NCI-H1105 treated with DMSO at 0.1 percent for 48 hours (cell line): ENCODE results near the gene AOPEP.
A peak's percentile ranks its signal among the peaks of the same experiment; 100 is the strongest.

Source experiments
- DNase-seq: peaks from one replicate; lab custom pipeline; 2025; lab: John Stamatoyannopoulos, UW

AOPEP gene

DNA sequence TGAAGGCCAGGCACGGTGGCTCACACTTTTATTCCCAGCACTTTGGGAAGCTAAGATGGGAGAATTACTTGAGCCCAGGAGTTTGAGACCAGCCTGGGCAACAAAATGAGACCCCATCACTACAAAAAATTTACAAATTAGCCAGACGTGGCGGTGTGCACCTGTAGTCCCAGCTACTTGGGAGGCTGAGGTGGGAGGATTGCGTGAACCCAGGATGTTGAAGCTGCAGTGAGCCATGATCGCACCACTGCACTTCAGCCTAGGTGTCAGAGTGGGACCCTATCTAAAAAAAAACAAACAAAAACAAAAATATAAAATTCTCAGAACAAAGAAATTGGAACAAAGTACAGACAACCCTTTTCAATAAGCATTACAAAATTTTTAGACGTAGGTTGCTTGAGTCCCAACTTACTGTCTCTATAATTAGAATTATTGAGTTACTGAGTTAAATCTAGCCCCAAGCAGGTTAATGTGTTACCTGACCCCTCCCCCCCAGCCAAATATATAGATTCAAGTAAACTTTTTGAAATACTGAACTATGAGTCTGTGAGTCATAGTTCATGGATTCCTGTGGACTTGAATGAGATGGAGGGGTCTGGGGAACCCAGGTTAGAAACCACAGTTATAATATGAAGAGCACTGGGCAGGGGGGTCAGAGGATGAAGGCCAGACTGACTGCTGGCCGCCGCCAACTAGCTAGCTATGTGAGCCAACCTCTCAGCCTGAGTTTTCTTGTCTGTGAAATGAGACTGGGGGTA is 173.1 kb downstream of the AOPEP start:
- DNase-seq: no peak

DNA sequence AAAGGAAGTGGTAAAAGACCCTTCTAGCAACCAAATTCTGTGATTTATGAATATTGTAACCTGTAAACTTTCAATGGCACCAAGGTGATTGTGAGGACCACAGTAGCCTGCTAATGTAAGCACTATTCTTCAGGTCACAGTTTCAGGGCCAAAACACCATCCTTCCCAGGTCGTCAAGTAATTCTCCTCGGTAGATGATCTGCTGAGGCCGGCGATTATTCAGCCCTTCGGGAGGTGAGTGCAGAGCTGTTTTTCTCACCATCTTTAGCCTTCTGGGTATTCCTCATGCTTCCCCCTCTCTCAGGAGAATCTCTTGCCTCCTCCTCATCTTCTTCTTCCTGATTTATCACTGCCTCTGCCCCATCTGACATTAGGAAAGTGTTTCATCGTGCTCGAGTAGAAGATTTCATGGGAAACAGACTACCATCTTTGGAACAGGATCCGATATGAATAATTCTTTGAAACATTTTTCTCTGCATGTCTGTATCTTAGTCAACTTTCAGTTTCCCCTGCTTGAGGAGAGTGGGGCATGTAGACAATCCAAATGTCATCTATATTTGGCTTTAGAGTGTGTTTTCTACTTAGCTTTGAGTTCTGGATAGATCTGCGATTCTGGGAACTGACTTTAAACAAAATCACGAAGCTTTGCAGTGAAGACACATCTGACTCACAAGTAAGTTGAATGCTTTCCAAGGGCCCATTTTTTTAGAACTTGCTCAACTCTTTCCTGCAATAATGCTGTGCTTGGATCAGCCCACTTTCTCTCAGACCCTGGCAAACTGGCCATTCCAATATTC is 173.9 kb downstream of the AOPEP start:
- no peak for DNase-seq

GRCh38 chr9:94901019-94901363 is 174.5 kb downstream of the AOPEP start:
- no peak for DNase-seq

DNA sequence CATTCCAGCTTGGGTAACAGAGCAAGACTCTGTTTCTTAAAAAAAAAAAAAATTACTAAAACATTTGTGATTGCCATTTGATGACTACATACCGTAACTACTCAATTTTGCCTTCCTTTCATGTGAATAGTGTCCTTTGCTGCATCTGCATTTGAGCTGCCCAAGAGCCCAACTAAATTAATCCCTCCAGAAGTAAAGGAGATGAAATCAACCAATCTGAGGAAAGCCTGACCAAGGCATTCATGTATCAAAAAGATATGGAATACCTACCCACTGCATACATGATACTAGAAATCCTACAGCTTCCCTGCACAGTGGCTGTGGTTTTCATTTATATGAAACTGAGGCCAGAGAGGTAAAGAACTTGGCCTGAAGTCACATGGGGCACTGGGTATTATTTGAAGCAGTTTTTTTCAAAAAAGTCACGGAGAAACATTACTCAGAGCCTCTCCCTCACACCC is 177.5 kb downstream of the AOPEP start:
- no peak for DNase-seq

- DNase-seq: no peak
These were observed 178.3 kb downstream of the AOPEP start for GRCh38 chr9:94904806-94905205.

DNA sequence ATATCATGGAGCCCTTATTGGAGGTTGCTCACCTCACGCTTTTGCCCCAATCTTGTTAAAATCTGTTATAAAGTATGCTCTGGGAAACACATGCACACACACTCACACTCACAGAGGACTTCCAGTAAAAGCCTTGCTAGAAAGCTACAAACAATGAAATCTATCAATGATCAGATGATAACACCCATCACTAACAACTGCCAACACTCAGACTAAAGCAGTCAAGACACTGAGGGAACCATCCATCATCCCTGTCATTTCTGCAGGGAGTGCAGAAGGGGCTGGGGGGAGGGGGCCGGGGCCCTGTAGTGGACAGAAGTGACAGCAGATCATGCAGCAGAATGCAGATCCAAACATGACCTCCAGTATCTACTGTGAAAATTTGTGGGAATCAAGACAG is 179.1 kb downstream of the AOPEP start:
- no peak for DNase-seq

GRCh38 chr9:94906181-94906580 is 179.7 kb downstream of the AOPEP start:
- DNase-seq: no peak

DNA sequence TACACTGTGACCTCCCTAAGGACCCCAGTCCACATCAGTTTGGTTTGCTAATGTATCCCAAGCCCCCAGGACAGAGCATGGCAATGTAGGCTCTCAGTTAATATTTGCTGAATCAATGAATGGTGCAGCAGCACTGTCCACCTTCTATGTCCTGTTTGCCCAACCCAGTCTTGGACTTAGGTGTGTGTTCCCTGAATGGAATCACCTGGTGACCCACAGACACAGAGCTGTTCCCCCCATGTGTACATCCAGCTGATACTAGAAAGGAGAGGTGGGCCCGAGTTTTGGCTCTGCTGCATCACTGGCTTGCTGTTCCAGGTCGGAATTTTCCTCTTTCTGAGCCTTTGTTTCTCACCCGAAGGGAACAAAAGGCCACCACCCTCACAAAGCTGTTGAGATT is 180.2 kb downstream of the AOPEP start:
- no peak for DNase-seq

DNA sequence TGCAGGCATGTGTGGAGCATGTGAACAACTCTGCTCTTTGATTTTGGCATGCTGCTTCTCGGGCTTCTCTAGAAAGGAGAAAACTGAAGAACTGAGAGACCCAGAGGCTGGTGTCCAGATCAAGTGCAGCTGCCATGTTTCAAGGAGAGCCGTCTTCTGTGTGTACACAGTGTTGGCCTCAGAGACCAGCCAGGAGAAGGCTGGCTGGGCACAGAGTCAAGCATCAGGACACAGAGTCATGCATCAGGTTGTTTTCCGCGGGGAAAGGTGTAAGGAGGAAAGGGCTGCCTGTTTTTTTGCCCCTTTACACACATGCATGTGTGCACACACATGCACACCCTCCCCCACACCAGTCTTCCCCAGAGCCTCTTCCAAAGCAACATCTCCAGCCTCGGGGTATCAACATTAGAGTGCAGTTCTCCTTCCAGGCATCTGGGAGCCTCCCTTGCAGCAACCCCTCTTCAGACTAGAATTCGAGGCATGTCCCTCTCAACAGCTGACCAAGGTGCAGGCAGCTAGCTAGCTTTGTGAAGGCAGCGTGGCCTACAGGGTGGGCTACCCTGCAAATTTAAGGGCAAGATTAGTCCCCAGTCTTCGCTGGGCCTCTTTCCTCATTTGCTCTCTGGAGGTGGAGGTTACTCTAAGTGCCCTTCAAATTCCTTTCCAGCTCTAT is 180.9 kb downstream of the AOPEP start:
- no peak for DNase-seq

DNA sequence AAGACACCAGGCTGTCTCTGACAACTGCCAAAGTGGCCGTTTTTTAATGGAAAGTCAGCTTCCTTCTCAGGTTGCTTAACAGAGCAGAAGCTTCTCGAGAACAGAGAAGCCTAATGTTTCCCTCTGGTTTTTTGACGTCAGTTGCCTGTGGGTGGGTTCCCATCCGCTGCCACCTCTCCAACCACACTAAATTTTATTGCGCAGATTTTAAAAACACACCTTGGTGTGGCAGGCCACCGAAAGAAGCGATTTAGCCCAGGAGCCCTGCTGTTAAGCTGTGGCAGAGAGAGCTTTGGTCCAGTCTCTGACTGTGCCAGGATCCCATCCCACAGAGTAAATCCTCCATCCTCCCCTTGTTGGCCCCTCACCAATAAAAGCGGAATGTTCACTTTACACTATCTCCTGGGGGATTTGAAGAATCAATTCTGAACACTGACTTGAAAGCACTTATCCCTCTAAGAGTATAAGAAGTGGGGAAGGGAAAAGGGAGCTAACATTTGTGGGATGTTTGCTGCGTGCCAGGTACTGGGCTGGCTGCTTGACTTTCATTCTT is 181.6 kb downstream of the AOPEP start:
- DNase-seq: no peak

GRCh38 chr9:94908583-94909249 is 182.2 kb downstream of the AOPEP start:
- DNase-seq: no peak

GRCh38 chr9:94909250-94909894 is 182.9 kb downstream of the AOPEP start:
- DNase-seq: no peak

DNA sequence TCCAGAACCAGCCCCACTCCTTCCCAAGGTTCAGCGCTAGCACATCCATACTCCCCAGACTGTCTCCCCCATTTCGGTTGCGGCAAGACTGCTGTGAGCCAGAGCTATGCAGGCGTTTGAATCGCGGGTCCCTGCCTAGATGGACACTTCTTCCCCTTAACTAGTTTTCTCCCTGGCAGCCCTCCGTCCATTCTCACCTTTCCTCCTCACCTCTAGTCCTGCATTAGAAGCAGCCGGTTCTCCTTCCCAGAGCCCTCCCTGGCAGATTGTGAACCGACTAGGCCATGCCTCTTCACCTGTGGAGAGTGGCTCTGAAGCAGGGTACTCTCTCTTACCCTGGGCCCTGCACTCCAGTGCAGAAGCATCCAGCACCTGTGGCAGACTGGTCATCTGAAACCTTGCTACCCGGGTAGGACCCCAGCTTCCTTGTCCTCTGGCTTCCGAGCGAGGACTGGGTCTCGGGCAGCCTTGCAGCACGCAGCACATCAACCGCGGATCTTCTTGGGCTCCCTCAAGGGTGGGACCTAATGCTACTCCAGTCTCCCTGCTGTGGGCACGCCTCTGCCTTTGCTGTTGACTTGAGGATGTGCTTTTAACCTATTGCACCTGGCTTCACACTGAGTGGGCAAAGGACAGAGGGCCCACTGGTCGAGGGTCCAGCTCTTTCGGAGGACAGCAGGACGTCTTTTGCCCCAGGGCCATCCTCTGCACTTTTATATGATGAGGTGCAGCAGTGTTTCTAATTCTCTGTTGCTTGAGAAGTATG is 183.6 kb downstream of the AOPEP start:
- DNase-seq: no peak

DNA sequence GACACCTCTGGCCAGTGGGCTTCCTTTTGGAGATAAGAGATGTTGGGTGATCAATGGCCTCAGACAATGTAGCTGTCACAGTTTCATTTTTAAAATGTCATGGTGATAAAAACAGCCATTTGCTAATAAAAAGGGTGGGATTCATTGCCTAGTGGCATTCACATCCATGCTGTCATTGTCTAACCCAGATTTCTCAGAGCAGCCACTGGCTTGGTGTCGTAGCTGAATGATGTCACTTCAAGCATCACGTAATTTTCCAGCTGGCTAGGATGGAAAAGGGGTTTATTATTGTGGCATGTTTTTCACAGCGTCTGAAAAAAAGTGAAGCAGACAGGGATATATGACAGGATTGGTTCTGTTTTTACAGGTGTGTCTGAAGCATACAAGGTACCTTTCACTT is 184.7 kb downstream of the AOPEP start:
- no peak for DNase-seq

DNA sequence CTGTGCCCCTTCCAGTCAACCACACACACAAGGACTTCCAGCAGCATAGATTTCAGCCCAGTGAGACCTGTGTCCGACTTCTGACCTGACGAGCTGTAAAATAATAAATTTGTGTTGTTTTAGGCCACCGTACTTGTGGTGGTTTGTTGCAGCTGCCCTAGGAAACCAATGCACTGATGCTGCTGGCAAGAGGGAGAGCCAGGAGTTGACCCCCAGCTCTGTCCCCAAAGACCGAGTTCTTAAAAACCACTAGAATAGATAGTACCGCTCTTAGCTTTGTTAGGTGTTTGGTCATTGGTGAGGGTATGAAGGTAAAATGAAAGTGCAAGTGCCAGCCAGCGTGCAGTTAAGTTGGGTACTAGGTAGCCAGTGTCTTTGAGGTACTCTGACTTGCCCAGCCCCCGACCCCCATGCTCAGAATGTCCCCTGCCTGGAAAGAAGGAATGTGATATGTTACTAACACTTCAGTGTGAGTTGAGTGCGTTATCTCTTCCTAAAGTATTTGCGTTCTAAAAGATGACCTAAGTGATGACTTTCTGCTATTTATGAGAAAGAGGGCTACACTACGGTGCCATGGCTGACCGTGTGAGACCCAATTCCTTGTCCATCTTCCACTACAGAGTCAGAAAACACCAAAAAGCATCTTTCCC is 185.6 kb downstream of the AOPEP start:
- no peak for DNase-seq

GRCh38 chr9:94912700-94913249 is 186.3 kb downstream of the AOPEP start:
- DNase-seq: peak; percentile 14

GRCh38 chr9:94913550-94913949 is 187.1 kb downstream of the AOPEP start:
- DNase-seq: peak; percentile 86

DNA sequence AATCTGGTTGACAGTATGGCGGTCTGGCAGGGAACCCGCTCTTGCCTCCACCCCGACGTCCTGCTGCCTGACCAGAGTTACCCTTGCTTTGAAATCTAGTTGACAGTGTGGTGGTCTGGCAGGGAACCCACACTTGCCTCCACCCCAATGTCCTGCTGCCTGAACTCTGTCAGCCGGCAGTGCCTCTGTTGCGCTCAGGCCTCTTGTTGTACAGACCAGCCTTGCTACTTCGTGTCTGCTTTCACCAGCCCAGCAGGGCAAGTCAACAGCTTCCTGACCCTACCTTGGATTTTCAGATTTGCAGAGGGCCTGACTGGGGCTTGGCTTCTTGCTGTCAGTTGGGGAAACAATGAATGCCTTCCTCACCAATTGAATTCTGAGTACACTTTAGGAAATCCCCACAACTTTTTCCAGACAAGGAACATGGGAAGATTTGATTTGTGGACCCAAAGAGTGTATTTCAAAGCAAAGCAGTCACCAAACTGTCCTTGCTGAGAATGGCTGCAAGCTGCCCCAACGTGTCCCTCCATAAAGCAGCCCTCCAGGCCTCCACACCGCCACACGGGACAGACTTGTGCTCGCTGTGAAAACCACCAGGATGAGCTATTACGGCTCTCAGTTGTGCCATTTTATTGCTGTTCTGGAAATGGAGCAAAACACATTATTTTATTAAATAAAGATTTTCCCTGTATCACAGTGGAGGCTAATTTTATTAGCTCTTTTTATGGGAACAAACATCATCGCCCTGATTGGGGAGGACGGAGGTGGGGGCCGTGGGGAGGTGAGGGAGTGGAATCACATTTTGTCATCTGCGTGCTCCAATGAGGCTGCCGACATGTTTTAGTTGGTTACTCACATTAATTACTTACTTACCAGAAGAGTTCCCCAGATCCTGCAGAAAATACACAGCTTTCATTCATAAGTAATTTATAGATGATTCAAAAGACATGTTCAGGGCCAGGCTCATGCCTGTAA is 189.3 kb downstream of the AOPEP start:
- no peak for DNase-seq

GRCh38 chr9:94916956-94917355 is 190.5 kb downstream of the AOPEP start:
- DNase-seq: no peak
